ENCODE measurements around the gene MKX.
A peak's percentile ranks its signal among the peaks of the same experiment; 100 is the strongest.

MKX gene

GRCh38 chr10:27774831-27775230 lies 29.2 kb upstream of the MKX start:
- H3K4me1 ChIP-seq (ENCODE audit: insufficient read depth, low read length, poor library complexity, severe bottlenecking), result peaks cover 39% of the 10 kb centered on the region
- H3K9ac ChIP-seq (ENCODE audit: low read depth, low read length, poor library complexity, severe bottlenecking), result no peak overlapping the region
- H3K79me2 ChIP-seq (ENCODE audit: insufficient read depth, low read length), result no peaks in the 10 kb centered on the region
- H3K9me3 ChIP-seq (ENCODE audit: insufficient read depth, low read depth, low read length), result no peaks in the 10 kb centered on the region
- no peaks in the 10 kb centered on the region for H3K9me2 ChIP-seq (replicated peaks; ENCODE audit: low read depth, low read length)
- H3K4me2 ChIP-seq (ENCODE audit: low read depth, low read length, poor library complexity, severe bottlenecking), result no peak overlapping the region
- no peaks in the 10 kb centered on the region for H3K27me3 ChIP-seq (ENCODE audit: insufficient read depth, low read length, poor library complexity, severe bottlenecking)
- no peaks in the 10 kb centered on the region for H4K20me1 ChIP-seq (ENCODE audit: insufficient read depth, low read length, poor library complexity, severe bottlenecking)
- H2AFZ ChIP-seq (ENCODE audit: low read length), result no peak overlapping the region
- TF ChIP-seq CTCF (conservative IDR thresholded peaks at IDR 0.05; ENCODE audit: low read length), result no peak
- TF ChIP-seq EZH2phosphoT487 (IDR thresholded peaks at IDR 0.05; ENCODE audit: borderline replicate concordance), result no peak
- no peaks in the 10 kb centered on the region for H3F3A ChIP-seq (ENCODE audit: low read depth)
- H3K36me3 ChIP-seq (ENCODE audit: insufficient read depth, low read length), result no peaks in the 10 kb centered on the region
- no peak overlapping the region for H3K4me3 ChIP-seq (ENCODE audit: low read length, poor library complexity, severe bottlenecking)

DNA sequence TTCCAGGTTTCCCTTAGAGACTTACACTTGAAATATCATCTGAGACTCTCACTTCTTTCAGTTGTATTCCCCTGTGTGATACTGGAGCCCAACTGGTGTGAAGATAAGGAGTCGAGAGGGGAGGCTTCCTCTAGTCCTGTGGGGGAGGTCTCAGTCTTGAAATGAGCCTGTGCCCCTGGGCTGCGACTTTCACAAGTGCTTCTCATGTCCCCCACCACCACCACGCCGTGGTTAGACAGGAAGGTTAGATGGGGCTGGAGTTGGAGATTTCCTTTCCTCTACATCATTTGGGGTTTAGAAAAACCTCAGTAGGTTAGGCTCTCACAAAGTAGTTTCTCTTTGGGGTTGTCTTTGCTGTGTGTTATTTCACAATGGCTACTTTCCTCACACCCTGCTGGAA lies 25.6 kb upstream of the MKX start:
- Histone ChIP-seq H3K4me2 (ENCODE audit: low read depth, low read length, poor library complexity, severe bottlenecking) (peak overlapping the region; percentile 65), H3F3A (ENCODE audit: low read depth) (no peaks in the 10 kb centered on the region)

DNA sequence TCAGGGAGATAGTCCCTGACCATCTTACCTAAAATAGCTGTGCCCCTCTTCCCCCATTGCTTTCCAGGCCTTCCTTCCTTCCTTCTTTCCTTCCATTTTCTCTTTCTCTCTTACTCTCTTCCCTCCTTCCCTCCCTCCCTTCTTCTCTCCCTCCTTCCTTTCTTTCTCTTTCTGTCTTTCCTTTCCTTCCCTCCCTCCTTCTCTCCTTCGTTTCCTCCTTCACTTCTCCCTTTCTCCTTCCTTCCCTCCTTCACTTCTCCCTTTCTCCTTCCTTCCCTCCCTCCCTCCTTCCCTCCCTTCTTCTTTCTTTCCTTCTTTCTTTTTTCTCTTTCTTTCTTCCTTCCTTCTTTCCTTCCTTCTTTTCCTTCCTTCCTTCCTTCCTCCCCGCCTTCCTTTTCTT lies 24.6 kb upstream of the MKX start:
- Histone ChIP-seq H3K9ac (ENCODE audit: low read depth, low read length, poor library complexity, severe bottlenecking) (peak overlapping the region; percentile 50), H2AFZ (ENCODE audit: low read length) (no peak overlapping the region), H3K27me3 (ENCODE audit: insufficient read depth, low read length, poor library complexity, severe bottlenecking) (no peaks in the 10 kb centered on the region), H3K4me3 (ENCODE audit: low read length, poor library complexity, severe bottlenecking) (no peak overlapping the region), H4K20me1 (ENCODE audit: insufficient read depth, low read length, poor library complexity, severe bottlenecking) (no peaks in the 10 kb centered on the region), H3K4me2 (ENCODE audit: low read depth, low read length, poor library complexity, severe bottlenecking) (no peak overlapping the region), H3K9me3 (ENCODE audit: insufficient read depth, low read depth, low read length) (no peaks in the 10 kb centered on the region), H3K9me2 (replicated peaks; ENCODE audit: low read depth, low read length) (no peaks in the 10 kb centered on the region), H3F3A (ENCODE audit: low read depth) (no peaks in the 10 kb centered on the region), H3K4me1 (ENCODE audit: insufficient read depth, low read length, poor library complexity, severe bottlenecking) (peaks cover 41% of the 10 kb centered on the region), H3K79me2 (ENCODE audit: insufficient read depth, low read length) (no peaks in the 10 kb centered on the region), H3K36me3 (ENCODE audit: insufficient read depth, low read length) (no peaks in the 10 kb centered on the region)
- TF ChIP-seq CTCF (conservative IDR thresholded peaks at IDR 0.05; ENCODE audit: low read length) (no peak), EZH2phosphoT487 (IDR thresholded peaks at IDR 0.05; ENCODE audit: borderline replicate concordance) (no peak)

More for the DNA sequence above, 25.6 kb upstream of the MKX start:
- Histone ChIP-seq H3K4me1 (ENCODE audit: insufficient read depth, low read length, poor library complexity, severe bottlenecking) (peaks cover 44% of the 10 kb centered on the region), H3K9ac (ENCODE audit: low read depth, low read length, poor library complexity, severe bottlenecking) (peak overlapping the region; percentile 50), H3K79me2 (ENCODE audit: insufficient read depth, low read length) (no peaks in the 10 kb centered on the region), H3K4me3 (ENCODE audit: low read length, poor library complexity, severe bottlenecking) (peak overlapping the region; percentile 54), H2AFZ (ENCODE audit: low read length) (peak overlapping the region; percentile 47), H4K20me1 (ENCODE audit: insufficient read depth, low read length, poor library complexity, severe bottlenecking) (no peaks in the 10 kb centered on the region), H3K9me3 (ENCODE audit: insufficient read depth, low read depth, low read length) (no peaks in the 10 kb centered on the region), H3K36me3 (ENCODE audit: insufficient read depth, low read length) (no peaks in the 10 kb centered on the region), H3K9me2 (replicated peaks; ENCODE audit: low read depth, low read length) (no peaks in the 10 kb centered on the region), H3K27me3 (ENCODE audit: insufficient read depth, low read length, poor library complexity, severe bottlenecking) (no peaks in the 10 kb centered on the region)
- no peak for TF ChIP-seq CTCF (conservative IDR thresholded peaks at IDR 0.05; ENCODE audit: low read length)
- TF ChIP-seq EZH2phosphoT487 (IDR thresholded peaks at IDR 0.05; ENCODE audit: borderline replicate concordance), result no peak
